RKO (cell line): ENCODE results near the gene TMEM178B.
A peak's percentile ranks its signal among the peaks of the same experiment; 100 is the strongest.

ENCODE experiments used
- DNase-seq: peaks from one replicate; pipeline ENCODE4 v3.0.0-alpha.2; 2016; ENCODE audit warnings: low spot score

TMEM178B gene

DNA sequence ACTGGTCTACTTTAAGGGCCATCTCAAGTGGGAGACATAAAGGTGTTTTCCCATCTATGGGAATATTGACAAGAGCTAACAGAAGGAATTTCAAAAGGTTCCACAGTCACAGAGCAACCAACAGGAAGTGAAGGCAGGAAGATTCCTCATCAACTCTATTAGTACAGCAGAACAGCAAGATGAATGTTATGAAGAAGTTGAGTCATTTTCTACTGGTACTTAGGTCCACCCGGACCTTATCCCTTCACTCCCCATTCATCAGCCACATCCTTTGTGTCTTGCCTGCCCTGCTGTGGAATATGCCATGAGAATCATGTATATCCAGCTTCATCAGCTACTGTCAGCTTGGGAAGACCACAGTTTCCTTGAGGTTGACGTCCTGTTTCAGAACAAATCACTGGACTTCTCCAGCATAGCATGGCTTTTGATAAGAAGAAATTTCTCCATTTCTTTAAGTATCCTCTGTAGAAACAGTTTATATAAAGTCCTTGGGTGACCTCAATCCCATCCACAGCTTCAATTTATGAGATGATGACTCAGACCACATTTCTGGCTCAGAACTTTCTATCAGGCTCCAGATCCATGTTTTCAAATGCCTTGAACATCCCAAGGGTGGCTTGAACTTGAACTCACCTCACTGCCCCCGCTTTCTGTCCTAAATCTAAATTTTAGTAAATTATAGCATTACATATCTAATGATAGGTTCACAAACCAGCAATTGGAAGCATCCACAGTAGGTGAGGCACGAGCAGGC is 392.5 kb downstream of the TMEM178B start:
- DNase-seq, result peak; percentile 4

DNA sequence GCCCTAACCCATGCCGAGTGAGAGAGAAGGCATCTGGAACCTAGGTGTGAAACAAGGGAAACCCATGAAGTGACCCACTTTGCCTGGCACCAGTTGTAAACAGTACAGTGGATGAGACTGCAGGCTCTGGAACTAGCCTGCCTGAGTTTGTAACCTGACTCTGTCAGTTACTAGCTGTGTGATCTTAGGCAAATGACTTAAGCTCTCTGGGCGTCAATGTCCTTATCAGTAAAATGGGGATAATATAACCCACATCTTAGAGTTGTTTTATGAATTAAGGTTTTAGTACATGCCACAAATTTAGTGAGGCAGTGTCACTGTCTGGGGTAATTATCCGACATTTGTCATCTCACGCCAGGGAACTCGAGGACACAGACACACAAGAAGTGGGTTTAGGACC is 394.5 kb downstream of the TMEM178B start:
- DNase-seq, result no peak

DNA sequence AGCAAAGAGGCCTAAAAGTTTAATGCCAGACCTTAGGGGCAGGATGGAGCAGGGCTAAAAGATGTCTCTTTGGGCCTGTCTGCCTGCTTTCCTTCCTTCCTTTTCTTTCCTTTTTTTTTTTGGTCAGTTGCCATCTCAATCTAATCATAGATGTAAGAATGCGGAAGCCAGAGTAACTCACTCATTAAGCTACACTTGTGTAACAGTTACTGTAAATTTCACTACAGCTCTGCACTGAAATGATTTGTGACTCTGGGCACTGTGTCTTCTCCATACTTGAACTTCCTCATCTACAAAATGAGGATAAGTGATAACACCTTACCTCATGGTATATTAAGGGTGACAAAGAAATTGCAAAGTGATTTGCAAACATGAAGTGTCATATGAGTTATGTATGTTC is 401.8 kb downstream of the TMEM178B start:
- no peak for DNase-seq

DNA sequence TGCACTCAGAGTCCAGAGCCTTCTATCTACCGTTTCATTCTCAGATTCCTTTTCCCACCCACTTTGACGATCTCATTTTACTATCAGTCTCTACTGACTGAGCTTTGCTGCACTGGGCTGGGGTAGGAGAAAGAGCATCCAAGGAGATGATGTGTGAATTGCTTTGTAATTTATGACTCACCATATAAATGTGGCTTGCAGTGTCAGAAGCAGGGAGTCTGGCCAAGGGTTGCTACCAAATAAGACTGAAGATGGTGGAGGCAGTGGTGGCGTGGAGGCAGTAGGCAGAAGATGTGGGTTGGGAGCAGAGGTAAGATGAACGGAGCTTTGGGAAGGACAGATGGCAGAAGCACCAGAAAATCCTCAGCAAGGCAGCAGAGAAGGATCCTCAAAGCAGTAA is 404.0 kb downstream of the TMEM178B start:
- peak; percentile 30 for DNase-seq

DNA sequence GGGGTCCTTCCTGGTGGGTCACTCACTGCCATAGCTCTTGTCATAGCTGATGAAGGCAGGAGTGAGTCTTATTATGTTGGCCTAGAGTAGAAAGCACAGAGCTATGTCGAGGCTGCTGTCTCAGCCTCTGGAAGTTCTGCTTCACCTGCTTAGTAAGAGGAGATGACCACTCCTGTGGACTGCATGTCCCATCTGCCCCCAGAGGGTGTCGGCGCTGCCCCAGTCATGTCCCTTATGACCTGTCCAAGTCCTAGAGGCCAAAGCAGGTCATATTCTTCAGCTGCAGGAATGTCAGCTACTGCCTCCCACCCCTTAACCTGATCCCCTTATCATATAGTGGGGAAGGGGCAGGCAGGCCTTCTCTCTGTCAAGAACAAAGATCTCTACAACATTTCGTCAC is 405.0 kb downstream of the TMEM178B start:
- no peak for DNase-seq

DNA sequence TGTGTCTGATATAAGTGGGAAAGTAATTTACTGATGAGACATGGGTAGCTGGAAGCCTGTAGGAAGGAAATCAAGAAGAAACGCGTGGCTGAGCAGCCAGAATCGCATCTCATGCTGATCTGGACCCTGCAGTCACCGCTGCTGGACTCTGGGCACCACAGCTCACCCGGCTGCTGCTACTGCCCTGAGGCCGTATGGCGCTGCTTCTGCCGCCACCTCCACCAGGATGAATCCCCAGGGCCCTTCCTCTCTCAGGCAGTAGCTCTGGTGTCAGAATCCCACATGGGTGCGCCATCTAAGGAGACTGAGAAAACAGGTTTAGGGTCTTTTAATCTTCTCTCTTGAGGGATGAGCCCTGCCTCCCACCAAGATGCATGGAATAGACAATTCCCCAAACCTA is 407.1 kb downstream of the TMEM178B start:
- DNase-seq, result no peak

DNA sequence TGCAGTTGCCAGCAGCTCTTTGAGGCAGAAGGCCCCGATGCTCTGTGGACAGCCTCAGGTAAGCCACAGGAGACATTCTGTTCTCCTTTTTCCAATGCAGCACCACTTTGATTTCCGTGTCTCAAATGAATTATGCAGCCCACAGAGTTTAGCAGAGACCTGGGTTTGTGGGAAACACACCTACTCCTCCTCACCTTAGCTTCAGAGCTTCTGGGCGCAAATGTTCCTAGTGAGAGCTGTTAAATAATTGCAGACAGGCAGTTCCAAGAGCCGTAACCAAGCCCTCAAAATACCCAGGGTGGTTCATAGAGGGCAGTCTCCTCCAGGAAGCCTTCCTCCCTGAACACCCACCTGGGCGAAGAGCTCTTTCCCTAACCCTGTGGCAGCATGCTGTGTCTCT is 408.1 kb downstream of the TMEM178B start:
- DNase-seq, result no peak

DNA sequence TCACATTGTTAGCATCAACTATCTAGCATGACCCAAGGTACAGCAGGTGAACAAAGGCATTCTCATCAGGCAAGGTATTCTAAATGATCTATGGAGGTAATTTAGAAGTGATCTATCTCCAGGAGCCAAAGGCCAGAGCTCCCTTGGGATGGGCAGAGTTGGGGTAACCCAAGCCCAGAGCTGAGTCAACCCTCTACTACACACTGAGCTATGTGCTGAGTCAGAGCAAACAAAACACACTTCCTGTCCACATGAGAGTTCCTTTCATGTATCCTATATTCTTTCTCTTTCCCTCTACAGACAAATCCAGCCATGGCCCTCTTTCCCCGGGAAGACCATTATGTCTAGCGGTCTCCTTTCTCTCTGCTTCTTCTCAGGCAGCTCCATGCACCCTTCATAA is 409.2 kb downstream of the TMEM178B start:
- DNase-seq, result peak; percentile 53

DNA sequence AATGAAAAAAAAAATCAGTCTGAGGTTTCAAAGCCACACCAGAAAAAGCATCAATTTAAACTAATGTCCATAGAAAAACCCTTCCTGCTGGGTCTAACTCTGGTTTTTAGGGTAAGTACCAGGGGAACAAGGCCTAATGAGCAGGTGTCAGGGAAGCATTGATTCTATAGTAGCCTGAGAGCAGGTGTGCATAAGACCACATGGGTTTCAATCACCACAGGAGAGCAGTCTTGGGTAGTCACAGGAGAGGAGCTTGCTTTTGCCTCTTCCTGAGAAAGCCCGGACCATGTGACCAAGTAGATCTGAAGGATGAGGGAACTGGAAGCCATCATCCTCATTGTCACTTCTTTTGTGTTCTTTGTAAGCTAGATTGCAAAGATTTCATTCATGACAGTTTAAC is 411.0 kb downstream of the TMEM178B start:
- DNase-seq, result no peak

DNA sequence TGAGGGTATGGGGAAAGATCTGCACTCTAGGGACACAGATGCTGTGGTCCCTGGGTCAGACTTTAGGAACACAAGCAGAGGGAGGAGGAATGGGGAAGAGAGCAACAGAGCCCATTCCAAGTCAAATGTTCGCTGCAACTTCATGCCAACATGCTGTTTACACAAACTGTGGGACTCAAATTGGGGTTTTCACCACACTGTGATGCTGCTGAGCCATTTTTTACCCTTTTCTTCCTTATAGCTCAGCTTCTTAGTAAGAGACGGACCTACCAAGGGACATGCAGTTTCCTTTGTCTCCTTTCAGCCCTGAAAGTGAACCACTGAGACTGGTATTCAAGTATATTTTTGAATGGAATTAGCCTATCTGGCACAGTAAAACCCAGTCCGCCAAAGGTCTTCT is 413.1 kb downstream of the TMEM178B start:
- no peak for DNase-seq

DNA sequence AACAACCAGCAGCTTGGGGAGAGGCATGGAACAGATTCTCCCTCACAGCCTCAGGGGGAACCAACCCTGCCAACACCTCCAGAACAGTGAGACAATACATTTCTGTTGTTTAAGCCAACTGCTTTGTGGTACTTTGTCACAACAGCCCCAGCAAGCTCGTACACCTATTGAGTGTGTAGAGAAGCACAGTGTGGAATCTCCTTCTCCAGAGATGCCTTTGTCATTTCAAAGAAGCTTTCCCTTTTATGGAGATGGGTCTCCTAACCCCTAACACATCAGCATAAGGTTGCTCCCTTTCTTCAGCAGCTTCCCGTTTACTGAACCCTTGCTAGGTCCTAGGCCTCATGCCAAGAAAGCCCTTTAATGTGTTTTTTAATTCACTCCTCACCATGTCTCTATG is 416.6 kb downstream of the TMEM178B start:
- DNase-seq, result no peak

DNA sequence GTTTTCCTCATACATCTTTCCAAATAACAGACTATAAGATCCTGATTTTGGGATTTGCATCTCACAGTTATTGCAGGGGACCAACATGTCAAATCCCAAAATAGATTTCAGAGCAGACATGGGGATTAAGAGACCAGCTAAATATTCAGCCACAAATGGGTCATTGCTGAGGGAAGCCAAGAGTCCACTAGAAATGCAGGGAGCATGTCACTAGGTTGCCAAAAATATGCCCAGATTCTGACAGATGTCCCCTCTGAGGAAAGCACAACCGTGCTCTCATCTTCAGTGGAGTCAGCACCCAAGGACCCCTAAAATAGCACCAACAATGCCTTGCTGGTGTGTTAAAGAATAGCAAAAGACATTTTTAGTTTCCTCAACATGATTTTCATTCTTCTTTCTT is 421.2 kb downstream of the TMEM178B start:
- no peak for DNase-seq

DNA sequence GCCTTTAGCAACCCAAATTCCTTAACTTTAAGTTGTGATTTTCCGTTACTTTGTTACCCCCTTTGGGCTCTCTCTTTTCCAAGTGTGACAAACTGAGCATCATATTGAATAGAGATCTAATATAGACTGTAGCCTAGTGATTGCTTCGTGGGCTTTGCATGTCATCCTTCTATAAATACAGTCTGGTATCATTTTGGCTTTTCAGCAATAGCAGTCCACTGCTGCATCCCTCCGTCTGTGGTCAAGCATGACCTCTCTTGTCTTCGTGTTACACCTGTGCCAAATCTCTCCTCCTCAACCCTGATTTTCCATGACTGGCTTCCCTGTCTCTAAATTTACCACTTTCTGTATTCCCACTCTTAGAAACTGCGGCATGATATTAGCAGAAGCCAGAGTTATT is 423.5 kb downstream of the TMEM178B start:
- no peak for DNase-seq

DNA sequence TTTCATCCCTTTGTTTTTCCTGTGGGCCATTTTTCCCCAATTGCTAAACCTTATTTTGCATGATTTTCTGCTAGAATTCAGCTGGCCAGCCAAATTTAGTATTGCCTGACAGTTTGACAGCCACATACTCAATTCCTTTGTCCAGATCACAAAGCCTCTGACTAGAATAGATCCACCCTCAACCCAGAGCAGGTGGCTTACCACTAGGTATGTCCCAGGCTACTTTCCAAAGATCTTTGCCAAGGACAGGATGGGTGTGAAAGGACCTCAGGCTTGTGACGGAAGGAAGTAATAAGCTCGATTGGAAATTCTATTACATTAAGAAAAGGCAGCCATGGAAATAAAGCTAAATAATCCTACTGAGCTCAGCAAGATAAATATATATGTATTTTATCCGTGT is 426.7 kb downstream of the TMEM178B start:
- DNase-seq, result no peak

DNA sequence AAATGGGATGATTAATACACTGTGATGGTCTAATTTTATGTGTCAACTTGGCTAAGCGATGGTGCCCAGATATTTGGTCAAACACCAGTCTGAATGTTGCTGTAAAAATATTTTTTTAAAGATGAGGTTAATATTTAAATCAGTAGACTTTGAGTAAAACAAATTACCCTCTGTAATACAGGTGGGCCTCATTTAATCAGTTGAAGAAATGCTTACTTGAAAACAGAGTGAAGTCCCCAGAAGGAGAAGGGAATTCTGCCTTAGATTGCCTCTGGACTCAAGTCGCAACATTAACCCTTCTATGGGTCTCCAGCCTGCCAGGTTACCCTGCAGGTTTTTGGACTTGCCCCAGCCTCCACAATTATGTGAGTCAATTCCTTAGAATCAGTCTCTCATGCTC is 427.6 kb downstream of the TMEM178B start:
- DNase-seq, result no peak

DNA sequence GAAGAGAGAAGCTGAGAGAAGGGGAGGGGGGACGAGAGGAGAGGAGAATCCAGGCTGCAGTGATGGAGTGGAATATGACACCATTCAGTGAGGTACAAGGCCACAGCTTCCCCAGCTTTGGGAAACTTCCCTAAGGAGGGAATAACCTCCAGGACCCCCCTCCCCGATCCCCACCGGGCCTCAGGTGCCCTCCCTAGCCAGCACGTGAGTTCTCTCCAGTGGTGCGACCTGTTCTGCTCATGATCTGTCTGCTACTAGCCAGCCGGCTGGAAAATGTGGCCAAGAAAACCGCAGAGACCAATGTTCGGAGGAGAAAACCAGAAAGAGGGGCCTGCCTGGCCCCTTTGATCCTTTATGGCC is 437.4 kb downstream of the TMEM178B start:
- DNase-seq, result no peak

DNA sequence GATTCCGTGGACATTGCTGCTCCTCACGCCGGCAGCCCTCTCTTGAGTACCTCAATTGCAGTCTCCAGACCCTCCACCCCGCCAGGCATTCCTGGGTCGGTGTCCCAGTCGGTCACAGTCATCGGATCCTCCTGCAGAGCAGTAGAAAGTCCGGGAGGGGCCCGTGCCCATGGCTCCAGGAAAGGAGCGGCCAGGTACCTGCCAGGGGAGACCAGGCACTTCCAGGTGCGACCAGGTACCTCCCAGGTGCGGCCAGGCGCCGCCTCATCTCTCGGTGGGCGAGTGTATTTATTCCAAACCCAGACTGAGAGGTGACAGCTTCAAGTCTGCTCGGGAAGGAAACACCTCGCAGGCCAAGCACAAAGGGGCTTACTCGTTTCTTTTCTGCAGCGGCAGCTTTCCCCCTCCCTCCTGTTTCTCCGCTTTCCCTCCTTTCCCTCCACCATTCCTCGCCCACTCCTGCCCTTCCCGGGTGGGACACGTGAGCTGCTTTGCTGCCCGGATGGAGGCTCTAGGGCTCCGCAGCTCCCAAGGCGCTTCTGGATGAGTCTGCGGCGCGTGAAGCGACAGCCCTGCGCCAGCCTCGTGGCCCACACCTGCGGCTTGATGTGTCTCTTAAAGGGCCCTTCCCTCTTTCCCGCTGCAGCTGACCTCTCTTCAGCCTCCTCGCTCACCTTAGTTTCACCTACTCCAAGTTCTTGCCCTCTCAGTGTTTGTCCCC is 438.0 kb downstream of the TMEM178B start:
- no peak for DNase-seq

DNA sequence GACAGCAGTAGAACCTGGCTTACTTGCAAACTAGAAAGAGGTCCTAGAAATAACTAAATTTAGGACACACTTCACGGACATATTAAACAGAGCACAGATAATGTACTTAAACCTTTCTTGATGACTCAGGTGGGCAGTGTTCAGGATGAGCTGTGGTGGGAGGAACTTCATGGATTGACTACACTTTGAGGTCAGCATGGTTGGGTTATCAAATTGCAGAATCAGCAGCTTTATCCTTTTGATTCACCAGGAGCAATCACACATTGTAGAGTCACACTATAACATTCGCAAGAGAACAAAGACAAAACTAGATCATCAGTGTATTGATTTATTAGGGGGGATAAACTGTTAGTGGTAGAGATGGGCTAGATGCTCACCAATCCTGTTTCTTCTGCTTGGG is 438.7 kb downstream of the TMEM178B start:
- no peak for DNase-seq

DNA sequence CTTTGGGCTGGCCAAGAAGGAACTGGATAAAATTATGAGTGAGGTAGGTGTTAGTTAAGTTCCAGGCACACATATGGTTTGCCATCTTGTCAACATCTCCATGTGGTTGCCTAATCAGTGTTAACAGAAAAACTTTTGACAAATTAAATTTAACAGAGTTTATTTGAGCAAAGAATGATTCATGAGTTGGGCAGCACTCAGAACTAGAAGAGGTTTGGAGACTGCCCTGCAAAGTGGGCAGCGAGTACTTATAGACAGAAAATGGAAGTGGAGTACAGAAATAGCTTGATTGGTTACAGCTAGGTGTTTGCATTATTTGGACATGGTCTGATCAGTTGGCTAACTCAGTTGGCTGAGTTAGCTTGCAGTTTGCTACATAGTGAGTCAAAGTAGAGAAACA is 439.9 kb downstream of the TMEM178B start:
- no peak for DNase-seq

DNA sequence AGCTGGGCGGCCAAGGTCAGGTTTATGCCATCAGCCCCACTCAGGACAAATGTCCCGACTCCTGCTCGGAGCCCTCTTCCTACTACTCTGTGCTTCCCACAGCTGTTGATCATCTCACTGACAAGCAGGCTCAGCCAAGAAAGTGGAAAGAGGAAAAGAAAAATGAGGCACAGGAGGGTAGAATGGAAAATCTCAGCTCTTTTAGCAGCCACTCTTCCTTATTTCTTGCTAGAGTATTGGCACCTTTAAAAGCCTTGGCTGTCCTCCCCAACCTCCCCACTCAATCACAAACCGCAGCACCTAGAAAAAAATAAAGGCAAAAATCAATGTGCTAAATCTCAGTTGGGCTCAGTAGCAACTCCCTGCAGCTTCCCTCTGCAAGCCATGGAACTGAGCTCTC is 442.1 kb downstream of the TMEM178B start:
- no peak for DNase-seq

DNA sequence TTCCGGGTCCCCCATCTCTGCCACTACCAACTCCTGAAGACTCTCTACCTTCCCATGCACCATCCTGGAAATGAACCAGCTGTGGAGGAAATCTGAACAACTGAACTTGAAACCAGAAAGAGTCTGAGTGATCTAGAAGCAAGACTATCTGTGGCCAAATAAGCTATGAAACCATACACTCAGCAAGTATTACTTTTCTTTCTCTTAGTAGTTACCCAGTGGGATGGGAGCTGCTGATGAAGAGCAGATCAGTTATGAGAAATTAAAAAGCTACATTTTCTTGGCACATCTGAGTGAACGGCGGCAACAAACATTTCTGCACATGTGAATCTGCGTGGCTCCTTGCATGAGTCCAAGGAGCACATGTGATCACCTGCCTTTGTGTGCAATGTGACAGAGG is 445.8 kb downstream of the TMEM178B start:
- DNase-seq, result no peak

DNA sequence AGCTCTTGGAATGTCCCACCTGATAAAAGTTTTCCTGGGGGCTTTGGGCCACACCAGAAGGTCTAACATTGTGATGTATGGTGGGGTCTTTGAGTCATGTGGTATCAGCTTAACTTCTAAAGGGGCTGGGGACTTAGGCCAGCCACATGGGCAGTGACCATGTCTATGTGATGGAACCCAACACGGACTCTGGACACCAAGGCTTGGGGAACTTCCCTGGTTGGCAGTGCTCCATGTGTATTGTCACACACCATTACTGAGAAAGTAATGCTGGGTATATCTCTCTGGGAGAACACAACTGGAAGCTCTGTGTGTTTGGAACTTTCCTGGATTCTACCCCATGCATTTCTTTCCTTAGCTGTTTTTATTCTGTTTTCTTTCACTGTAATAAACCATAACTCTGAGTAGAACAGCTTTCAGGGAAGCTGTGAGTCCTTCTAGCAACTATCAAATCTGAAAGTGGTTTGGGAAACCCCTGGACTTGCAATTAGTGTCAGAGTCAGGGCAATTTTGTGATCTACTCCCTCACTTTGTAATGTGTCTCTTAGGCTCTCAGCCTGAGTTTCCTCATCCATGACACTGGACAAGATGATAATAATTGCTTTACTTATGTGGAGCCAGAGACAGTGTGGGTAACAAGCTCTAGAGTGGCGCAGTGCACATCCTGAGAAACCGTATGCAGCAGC is 448.9 kb downstream of the TMEM178B start:
- no peak for DNase-seq

DNA sequence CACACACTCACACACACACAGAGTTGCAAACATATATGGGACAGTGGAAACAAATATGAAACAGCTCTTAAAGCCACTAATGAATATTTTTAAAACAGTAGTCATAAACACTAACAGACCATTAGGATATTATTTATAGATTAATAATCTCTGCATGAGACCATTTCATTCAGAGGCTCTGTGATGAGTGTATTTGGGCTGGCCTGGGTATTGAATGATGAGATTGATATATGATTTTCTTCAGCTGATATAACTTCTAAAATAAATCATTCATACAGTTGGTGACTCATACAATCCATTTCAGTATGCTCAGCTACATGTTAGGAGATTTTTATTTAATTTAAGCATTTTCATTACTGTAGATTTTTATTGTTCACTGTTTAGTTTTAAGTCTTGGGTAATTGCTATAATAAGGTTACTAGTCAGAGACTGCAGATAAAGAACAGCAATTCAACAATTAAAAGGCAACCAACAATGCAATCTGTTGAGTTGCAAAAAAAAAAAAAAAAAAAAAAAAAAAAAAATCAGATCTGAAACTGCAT is 452.2 kb downstream of the TMEM178B start:
- DNase-seq, result no peak
